HG03175 (cell line): ENCODE measurements around the gene NDUFC2.
"Not testable (repeated sequence)": the region's sequence is repeated elsewhere in the genome, so short reads cannot be mapped to it uniquely, and the experiment has no call there.

Source experiments
- ATAC-seq: cut with Tn5 transposase; IDR thresholded peaks from one replicate; pipeline ENCODE4 v1.9.1; 2021; ENCODE audit warnings: mild to moderate bottlenecking, moderate library complexity; ENCODE audit not compliant: unreplicated experiment

NDUFC2 gene

DNA sequence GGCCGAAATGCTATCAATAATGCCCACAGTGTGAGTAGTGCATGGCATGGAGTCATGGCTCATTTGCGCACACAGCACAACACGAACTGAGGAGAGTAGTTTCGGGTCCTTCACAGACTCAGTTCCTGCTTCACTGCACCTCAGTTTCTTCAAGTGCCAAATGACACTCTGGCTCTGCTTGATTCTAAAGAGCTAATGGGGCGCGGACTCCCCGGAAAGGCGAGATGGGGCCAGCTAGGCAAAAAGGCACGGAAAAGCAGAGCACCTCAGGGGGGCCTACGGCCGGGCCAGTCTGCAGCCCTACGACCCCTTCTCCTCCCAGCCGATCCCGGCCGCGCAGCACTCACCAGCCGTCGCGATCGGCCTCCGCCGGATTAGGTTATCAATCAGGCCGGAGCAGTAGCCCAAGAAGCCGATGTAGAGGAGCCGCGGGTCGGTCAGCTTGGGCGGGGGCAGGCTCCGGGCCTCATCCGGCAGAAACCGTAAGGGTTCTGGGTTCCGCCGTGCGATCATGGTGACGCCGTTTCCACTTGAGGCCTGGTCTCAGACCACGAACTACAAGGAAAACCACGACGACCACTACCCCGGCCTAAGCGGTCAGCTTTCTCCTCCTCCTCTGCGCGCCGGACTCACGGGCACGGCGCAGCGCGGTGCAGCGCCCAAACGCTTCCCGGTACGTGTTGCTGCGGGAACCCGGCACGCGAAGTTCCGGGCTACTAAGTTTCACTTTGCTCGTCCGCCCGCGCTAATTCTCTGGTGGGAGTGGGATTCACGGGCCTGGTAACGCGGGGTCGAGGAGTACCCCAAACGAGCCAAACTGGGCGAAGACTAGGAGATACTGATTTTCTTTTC is at the start of gene NDUFC2:
TSS of gene NDUFC2 (minus strand) at position 631 of the 852 bp plus-strand sequence. CDS start at position 513, 118 bp downstream.
- peak; percentile 74 for ATAC-seq

DNA sequence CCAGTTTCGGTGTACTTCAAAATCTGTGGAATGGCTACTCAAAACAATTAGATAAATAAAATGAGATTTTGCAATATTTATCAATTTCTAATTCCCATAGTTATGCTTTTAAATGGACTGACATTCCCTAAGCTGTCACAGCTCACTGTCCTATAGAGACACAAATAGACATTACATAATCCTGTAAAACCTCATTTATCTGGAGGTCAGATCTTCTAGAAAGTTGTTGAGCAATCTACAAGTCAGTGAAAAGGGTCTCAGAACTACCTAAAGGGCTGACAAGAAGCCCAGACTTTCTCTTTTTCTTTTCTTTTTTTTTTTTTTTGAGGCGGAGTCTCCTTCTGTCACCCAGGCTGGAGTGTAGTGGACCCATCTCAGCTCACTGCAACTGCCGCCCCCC is 47.7 kb upstream of the NDUFC2 start:
- no peak for ATAC-seq

GRCh38 chr11:78112582-78113275 is 33.1 kb upstream of the NDUFC2 start:
- peak; percentile 80 for ATAC-seq

- no peak for ATAC-seq
Measured at GRCh38 chr11:78111298-78111697, 31.6 kb upstream of the NDUFC2 start.

- no peak for ATAC-seq
Measured at GRCh38 chr11:78110830-78111229, 31.2 kb upstream of the NDUFC2 start.

- no peak for ATAC-seq
Measured at GRCh38 chr11:78110351-78110750, 30.7 kb upstream of the NDUFC2 start.

DNA sequence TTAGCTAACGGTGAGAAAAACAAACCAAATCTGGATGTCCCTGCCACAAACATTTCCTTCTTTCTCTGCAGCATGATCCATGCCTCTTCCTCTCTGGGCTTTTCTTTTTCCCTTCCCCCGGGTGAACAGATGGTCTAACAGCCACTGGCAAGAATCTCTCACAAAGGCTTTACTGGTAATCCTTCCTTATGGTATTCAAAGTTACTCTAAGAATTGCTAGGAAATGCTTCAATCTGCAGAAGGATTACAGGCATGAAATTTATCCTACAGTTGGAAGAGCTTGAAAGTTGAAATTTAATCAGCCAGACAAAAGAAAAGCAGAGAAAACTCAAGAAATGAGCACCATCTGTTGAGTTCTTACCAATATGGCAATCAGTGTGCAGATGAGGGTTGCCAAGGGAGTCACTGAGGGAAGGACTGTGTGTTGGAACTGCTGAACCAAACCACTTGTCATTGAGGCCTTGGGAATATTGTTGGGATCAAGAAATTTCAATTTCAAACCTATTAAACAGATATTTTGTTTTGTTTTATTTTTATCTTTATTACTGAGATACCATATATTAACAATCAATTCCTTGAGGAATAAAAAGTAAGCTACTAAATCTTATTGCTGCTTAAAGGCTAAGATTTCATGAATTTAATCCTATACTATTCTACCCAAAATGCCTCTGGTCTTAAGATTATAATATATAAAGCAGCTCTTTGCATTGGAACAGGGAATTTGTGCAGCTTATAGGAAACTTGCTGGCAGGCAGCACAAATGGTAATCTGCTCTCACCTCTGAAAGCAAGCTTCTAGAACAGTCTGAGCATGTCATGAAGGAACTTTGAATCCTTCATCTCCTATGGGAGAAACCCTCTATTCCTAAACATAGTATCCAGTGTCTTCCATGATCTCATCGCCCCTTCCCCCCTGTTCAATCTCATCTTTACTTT is 29.7 kb upstream of the NDUFC2 start:
- no peak for ATAC-seq

DNA sequence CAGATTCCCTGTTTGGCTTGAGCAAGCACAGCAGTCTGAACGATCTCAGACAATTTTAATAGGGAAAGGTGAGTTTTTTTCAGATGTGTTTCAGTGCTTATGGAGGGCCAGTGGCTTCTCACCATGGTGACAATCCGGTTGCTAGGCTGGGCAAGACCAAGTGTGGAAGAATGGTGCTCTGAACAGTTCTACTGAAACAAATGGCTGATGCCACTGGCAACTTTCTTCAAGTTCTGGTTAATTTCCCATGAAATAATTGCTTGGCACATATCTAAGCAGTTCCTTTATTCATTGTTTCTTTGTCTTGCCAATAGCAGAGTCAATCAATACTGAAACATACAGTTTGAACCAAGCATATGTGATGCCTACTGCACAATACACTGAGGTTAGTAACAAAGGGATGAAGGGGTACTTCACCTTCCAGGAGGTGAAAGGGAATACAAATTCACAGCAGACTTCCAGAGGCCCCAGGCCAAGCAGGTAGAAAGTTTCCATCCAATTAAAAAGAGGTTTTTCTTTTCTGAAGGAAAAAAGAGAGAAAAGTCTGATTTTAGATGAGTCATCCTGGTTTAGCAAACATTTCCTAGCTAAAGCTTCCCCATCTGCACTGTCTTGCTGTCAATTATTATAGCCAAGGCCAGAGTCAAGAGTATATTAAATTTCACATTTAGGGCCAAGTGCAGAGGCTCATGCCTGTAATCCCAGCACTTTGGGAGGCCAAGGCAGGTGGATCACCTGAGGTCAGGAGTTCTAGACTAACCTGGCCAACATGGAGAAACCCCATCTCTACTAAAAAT is 21.2 kb upstream of the NDUFC2 start:
- ATAC-seq = no peak

GRCh38 chr11:78100261-78100660 is 20.6 kb upstream of the NDUFC2 start:
- no peak for ATAC-seq

DNA sequence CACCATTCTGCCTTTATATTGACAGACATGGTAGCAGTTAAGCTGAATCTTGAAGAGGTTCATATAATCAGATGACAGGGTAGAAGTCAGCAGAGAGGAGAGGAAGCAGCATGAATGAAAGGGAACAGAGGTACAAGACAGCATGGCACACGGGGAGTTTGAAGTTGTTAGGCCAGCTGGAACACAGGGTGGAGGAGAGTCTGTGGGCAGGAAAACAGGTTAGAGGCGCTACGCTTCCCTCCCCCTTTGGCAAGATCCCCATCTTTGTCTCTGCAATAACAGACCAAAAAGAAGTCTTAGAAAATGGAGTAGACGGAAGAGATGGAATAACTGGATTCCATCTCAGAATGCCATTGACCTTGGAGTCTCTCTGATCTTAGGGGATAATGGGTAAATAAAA is 20.0 kb upstream of the NDUFC2 start:
- no peak for ATAC-seq

DNA sequence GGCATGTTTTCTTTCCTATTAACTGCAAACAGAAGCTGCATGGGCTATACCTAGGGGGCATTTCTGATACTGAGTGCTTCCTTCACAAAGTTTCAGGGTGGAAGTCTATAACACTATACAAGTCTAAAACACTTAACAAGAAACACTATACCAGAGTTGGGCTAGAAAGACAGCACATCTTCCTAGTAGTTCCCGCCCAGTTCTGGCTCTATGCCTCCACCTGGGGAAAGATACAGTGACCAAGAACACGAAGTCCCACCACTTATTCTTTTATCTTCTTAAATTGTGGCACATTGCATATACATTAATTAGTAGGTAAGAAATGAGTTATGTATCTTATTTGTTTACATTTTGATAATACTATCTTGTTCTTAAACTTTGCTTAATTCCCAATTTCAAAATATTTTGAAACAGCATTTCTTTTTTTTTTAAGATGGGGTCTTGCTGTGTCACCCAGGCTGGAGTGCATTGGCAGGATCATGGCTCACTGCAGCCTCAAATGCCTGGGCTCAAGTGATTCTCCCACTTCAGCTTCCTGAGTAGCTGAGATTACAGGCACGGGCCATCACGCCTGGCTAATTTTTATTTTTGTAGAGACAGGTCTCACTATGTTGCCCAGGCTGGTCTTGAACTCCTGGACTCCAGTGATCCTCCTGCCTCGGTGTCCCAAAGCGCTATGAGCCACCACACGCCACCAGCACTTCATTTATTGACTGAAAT is 18.2 kb upstream of the NDUFC2 start:
- no peak for ATAC-seq

GRCh38 chr11:78094250-78094649 is 14.6 kb upstream of the NDUFC2 start:
- no peak for ATAC-seq

DNA sequence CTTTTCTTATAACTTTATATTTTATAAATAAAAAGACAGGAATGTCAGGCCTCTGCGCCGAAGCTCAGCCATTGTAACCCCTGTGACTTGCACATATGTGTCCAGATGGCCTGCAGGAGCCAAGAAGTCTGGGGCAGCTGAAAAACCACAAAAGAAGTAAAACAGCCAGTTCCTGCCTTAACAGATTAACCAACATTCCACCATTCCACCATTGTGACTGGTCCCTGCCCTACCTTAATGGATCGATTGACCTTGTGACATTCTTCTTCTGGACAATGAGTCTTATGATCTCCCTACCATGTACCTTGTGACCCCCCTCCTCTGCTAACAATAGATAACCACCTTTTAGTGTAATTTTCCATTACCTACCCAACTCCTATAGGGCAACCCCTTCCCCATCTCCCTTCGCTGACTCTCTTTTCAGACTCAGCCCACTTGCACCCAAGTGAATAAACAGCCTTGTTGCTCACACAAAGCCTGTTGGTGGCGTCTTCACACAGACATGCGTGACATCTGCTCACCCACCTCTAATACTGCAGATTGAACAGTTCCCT is 6.9 kb upstream of the NDUFC2 start:
- not testable (repeated sequence) for ATAC-seq

DNA sequence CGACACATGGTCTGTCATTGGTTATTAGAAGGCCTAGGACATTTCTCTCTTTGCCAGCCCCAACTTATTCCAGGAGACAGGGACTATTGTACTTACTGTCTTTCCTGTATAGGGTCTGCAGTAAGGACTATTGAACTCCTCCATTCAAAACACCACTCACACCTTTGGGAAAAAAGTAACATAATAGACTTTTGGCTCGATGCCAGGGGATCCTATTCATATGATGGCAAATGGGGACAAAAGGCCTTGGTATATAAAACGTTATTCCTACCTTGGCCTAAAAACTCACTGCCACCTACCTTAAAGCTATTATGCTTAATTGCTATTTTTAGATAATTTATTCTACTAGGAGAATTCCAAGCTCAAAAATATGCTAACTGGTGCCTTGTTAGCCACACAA is 6.3 kb upstream of the NDUFC2 start:
- no peak for ATAC-seq

DNA sequence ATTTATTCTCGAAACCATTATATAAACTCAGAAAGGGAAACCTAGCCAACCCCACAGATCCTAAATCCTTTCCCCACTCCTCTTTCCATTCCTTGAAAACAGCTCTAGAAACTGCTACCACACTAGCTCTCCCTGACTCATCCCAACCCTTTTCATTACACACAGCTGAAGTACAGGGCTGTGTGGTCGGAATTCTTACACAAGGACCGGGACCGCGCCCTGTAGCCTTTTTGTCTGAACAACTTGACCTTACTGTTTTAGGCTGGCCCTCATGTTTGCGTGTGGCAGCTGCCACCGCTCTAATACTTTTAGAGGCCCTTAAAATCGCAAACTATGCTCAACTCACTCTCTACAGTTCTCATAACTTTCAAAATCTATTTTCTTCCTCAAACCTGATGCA is 4.8 kb upstream of the NDUFC2 start:
- not testable (repeated sequence) for ATAC-seq

DNA sequence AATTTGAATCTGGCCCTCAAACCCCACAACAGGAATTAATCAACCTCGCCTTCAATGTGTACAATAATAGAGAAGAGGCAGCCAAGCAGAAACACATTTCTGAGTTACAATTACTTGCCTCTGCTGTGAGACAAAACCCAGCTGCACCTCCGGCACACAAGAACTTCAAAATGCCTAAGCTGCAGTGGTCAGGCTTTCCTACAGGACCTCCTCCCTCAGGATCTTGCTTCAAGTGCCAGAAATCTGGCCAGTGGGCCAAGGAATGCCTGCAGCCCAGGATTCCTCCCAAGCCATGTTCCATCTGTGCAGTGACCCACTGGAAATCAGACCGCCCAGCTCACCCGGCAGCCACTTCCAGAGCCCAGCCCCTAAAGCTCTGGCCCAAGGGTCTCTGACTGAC is 3.4 kb upstream of the NDUFC2 start:
- ATAC-seq = no peak

GRCh38 chr11:78082146-78082545 is 2.5 kb upstream of the NDUFC2 start:
- ATAC-seq = no peak

GRCh38 chr11:78081583-78081982 is 1.9 kb upstream of the NDUFC2 start:
- no peak for ATAC-seq

DNA sequence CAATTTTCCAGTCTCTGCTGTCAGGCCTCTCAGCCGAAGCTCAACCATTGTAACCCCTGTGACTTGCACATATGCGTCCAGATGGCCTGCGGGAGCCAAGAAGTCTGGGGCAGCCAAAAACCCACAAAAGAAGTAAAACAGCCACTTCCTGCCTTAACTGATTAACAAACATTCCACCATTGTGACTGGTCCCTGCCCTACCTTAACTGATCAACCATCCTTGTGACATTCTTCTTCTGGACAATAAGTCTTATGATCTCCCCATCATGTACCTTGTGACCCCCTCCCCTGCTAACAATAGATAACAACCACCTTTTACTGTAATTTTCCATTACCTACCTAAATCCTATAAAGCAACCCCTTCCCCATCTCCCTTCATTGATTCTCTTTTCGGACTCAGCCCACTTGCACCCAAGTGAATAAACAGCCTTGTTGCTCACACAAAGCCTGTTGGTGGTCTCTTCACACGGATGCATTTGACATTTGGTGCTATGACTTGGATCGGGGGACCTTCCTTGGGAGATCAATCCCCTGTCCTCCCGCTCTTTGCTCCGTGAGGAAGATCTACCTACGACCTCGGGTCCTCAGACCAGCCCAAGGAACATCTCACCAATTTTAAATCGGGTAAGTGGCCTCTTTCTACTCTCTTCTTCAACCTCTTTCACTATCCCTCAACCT is 1.3 kb upstream of the NDUFC2 start:
- no peak for ATAC-seq
